Kidney (tissue), 14 donors: ENCODE measurements around the gene POU3F1. TPM values are rescaled to one million over a fixed set of nuclear protein-coding genes. Genes with fewer than 3 reads are reported as not detected.

ENCODE experiments used
- DNase-seq, 5 donors: peaks; one replicate each; pipeline ENCODE4 v3.0.0-alpha.2; 2013 to 2020
- FAIRE-seq: peaks from 2 replicates; lab custom pipeline; 2012; peaks lifted over from hg19 to GRCh38; lab: Jason Lieb, UNC
- H3K27ac ChIP-seq, 2 donors: one replicate each; pipeline ENCODE4 v1.7.0; 2013; ENCODE audit warnings: low read depth in 2 of 2, low read length in 2 of 2, inconsistent platforms in 1 of 2
- H3K27me3 ChIP-seq: one replicate; pipeline ENCODE4 v1.7.1; 2013; ENCODE audit warnings: low read length, inconsistent platforms; ENCODE audit not compliant: control insufficient read depth, insufficient read depth
- H3K36me3 ChIP-seq, 3 donors: one replicate each; pipeline versions ENCODE4 v1.7.0 to v1.7.1; 2013; ENCODE audit warnings: low read length in 3 of 3, control low read depth in 1 of 3, inconsistent platforms in 1 of 3; ENCODE audit not compliant: insufficient read depth in 3 of 3, control insufficient read depth in 2 of 3
- H3K4me1 ChIP-seq, 3 donors: one replicate each; pipeline versions ENCODE4 v1.7.0 to v1.7.1; 2013; ENCODE audit warnings: low read length in 3 of 3, inconsistent platforms in 1 of 3, low read depth in 1 of 3; ENCODE audit not compliant: control insufficient read depth in 2 of 3, insufficient read depth in 2 of 3
- H3K4me3 ChIP-seq, 3 donors: one replicate each; pipeline versions ENCODE4 v1.7.0 to v1.8.1; 2013; ENCODE audit warnings: low read length in 3 of 3, control low read depth in 1 of 3, inconsistent platforms in 1 of 3
- H3K9ac ChIP-seq, 3 donors: one replicate each; pipeline versions ENCODE4 v1.7.0 to v1.7.1; 2013; ENCODE audit warnings: low read length in 3 of 3, control low read depth in 1 of 3, inconsistent platforms in 1 of 3
- H3K9me3 ChIP-seq, 3 donors: one replicate each; pipeline versions ENCODE4 v1.7.0 to v1.7.1; 2013; ENCODE audit warnings: low read length in 3 of 3, control low read depth in 1 of 3, inconsistent platforms in 1 of 3; ENCODE audit not compliant: control insufficient read depth in 2 of 3, insufficient read depth in 1 of 3
- intact Hi-C: fragments of 100-400 bp; cut with DNase I; formaldehyde crosslinking; loops from one replicate; pipeline ENCODE4 v1.11.1; 2022
- polyA plus RNA-seq: library from polyadenylated mRNA; stranded (reverse); fragments of 350-450 nt; fragmentation: Illumina TruSeq; extraction: RNeasy Lipid Tissue Mini Kit (QIAGEN cat#74804); gene quantifications from one replicate; pipeline ENCODE4 v1.2.3, GENCODE V29; 2014; ENCODE audit warnings: low read depth, low replicate concordance; ENCODE audit not compliant: insufficient read depth
- total RNA-seq: library from RNA; stranded (reverse); fragmentation: NEBNext Ultra II Directional; extraction: Animal tissue kit (Norgen Biotek cat#: 25700); gene quantifications from one replicate; pipeline ENCODE4 v1.2.1, GENCODE V29; 2021
- TF ChIP-seq, protein P1 (sequence below): IDR thresholded peaks from 3 replicates; pipeline ENCODE4 v1.5.1; 2012; ENCODE audit warnings: mild to moderate bottlenecking, moderate library complexity, borderline replicate concordance; ENCODE audit not compliant: insufficient read depth; ENCODE audit errors: extremely low read depth
- donor health status: control.
- donor health status: control.
- donor health status: control.
- donor health status: control.
- donor health status: control.
- donor health status: DM: yes; HTN: yes; CAD: no.
- donor health status: Normal renal cell carcinoma (clear cell type).

POU3F1 gene
- total and polyA plus RNA-seq, 2 donors from 2014 or later, result not detected

DNA sequence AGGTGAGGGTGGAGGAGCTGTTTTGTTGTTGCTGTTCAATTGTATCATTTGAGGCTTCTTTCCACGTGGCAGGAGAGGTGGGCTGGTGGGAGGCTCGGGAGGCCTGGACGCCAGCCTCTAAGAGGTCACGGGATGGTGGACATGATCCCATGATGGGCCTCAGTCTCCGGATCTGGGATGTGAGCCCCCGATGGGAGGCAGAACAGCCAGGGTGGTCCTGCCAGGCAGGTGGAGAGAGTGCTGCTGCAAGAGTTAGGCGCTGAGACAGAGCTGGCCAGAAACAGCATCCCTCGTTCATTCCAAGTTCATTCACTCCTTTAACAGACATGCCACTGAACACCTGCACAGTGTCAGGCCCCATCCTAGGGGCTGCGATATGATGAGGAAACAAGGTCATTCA, 41.1 kb upstream of the POU3F1 start:
- no peak for DNase-seq
- FAIRE-seq, result no peak
- TF ChIP-seq, protein P1, sequence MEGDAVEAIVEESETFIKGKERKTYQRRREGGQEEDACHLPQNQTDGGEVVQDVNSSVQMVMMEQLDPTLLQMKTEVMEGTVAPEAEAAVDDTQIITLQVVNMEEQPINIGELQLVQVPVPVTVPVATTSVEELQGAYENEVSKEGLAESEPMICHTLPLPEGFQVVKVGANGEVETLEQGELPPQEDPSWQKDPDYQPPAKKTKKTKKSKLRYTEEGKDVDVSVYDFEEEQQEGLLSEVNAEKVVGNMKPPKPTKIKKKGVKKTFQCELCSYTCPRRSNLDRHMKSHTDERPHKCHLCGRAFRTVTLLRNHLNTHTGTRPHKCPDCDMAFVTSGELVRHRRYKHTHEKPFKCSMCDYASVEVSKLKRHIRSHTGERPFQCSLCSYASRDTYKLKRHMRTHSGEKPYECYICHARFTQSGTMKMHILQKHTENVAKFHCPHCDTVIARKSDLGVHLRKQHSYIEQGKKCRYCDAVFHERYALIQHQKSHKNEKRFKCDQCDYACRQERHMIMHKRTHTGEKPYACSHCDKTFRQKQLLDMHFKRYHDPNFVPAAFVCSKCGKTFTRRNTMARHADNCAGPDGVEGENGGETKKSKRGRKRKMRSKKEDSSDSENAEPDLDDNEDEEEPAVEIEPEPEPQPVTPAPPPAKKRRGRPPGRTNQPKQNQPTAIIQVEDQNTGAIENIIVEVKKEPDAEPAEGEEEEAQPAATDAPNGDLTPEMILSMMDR, result no peak
- H3K27ac ChIP-seq, result no peak overlapping the region
- intact Hi-C loops, result no loop called here
- no peaks in the 10 kb centered on the region for H3K36me3 ChIP-seq
- H3K27me3 ChIP-seq, result no peaks in the 10 kb centered on the region
- H3K4me3 ChIP-seq, result no peak overlapping the region
- H3K4me1 ChIP-seq, result peaks cover 0 to 4% (median 0%) of the 10 kb centered on the region in 3 donors
- no peaks in the 10 kb centered on the region for H3K9me3 ChIP-seq
- no peak overlapping the region for H3K9ac ChIP-seq

DNA sequence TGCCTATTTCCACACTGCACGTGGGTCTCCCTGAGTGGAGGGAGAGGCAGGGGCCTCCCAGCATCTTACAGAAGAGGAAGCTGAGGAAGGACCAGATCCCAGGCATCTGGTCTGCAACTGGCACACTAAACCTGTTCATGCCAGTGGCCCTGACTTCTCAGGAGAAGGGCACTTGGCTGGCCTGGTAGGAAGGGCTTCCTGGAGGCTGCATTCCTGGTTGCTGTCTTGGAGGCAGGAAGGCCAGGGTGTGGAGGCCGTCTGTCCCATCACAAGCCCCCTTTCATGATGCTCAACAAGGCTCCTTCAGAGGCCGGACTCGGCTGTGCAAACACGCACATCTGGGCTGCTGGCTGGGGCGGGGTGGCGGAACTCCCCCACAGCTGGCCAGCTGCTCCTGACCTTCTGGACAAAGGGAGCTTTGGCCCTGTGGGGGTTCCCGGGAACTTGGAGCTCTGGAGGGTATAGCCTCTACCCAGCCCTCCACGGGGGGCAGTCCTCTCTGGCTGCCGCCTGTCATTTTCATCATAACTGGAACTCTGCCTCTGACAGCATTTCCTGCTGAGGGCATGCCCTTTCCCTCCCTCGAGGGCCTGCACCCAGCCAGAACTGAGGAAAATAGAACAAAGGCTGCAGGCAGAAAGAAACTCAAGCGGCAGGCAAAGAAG, 39.2 kb upstream of the POU3F1 start:
- intact Hi-C loops, result no loop called here
- no peak for FAIRE-seq

DNA sequence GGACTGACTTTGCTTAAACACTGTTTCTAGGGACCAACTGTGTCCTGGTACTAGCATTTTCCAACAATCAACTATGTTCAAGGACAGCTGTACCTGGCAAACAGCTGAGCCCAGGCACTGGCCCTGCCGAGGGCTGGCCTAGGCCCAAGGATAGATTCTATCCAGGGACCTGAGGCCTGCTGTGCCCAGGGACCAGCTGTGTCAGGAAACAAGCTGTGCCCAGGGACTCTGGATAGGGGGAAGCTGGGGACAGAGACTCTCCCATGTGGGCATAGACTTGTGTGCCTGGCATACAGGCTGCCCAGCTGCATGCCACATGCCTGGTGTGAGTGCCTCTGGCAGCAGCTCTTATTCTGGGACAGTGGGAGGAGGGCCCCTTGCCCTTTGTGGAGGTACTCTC, 38.1 kb upstream of the POU3F1 start:
- H3K27ac ChIP-seq, result no peak overlapping the region
- H3K9me3 ChIP-seq, result no peaks in the 10 kb centered on the region
- H3K36me3 ChIP-seq, result no peaks in the 10 kb centered on the region
- TF ChIP-seq, protein P1, result no peak
- intact Hi-C loops, result no loop called here
- DNase-seq (no peak), FAIRE-seq (no peak)
- peaks cover 0 to 4% (median 0%) of the 10 kb centered on the region in 3 donors for H3K4me1 ChIP-seq
- H3K4me3 ChIP-seq, result no peak overlapping the region
- no peak overlapping the region for H3K9ac ChIP-seq
- H3K27me3 ChIP-seq, result no peaks in the 10 kb centered on the region

More for the DNA sequence above, 39.2 kb upstream of the POU3F1 start:
- Histone ChIP-seq H3K27me3 (no peaks in the 10 kb centered on the region), H3K4me1 (peaks cover 0 to 4% (median 0%) of the 10 kb centered on the region in 3 donors), H3K9ac (no peak overlapping the region), H3K36me3 (no peaks in the 10 kb centered on the region), H3K27ac (no peak overlapping the region), H3K9me3 (no peaks in the 10 kb centered on the region), H3K4me3 (no peak overlapping the region)
- TF ChIP-seq, protein P1, result no peak
- DNase-seq, result no peak
